ENCODE results near the gene ANKRD11.
A peak's percentile ranks its signal among the peaks of the same experiment; 100 is the strongest.

GRCh38 chr16:89325861-89326471 is 164.4 kb downstream of the ANKRD11 start:
- TF ChIP-seq CTCF (IDR thresholded peaks at IDR 0.05; ENCODE audit: extremely low read depth in 1 of 2, insufficient read depth in 1 of 2, low read depth in 1 of 2, low read length in 2 of 2) (no peak), POLR2AphosphoS5 (IDR thresholded peaks at IDR 0.05; ENCODE audit: insufficient read depth, low read depth, low read length) (peak; percentile 95)
